ENCODE measurements around the gene BABAM2. TPM values are rescaled to one million over a fixed set of nuclear protein-coding genes. Genes with fewer than 3 reads are reported as not detected.

The BABAM2 gene
- total RNA-seq, 4 donors from 2014 or later: 33.3 to 48.9 (median 37.9) TPM

DNA sequence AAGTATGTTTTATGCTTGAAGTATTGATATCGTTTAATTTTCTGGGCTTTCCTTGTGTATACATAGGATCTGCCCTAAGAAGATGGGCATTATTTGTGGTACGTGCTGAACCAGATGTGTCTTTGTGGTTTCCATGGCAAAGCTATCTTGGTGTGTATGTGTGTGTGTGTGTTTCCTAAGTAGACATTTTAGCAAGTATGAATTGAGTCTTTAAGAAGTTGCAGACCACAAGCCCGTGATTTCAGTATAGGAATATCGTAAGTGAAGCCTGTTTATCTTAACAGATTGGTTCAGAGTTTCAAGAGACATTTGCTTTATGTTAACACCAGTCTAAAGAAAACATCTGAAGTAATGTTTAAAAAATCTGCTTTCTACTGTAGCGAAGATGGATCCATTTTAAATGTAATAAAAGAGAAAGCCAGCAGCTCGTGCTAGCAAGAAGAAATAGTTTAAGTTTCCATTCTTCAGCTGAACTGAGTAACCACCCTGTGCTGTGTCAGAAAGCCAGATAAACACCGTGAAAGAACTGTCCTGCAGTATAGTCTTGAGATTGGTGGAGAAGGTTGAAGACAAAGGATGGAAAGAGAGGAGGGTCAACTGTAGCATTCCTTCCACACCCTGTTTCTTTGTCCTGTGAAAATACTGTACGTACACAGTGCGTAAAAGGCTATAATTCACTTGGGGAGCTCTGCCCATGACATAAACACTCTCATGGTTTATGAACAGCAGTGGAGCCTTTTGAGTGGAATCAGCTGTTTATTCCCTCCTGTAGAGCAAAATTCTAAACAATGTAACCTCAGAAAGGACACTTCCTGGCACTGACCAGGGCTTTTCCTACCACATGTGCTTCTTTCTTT, 410.2 kb downstream of the BABAM2 start:
- intact Hi-C loops (cut with DNase I; ENCODE audit: low total_unique reads) (loop anchor here (5.0 kb wide), 1 partner anchor 92 kb away; the partner anchor contains the start of gene FOSL2), in situ Hi-C loops (cut with MboI; ENCODE audit: low pct_ligation_motif_present in 1 of 4, low pct_unique_long_range_greater_than_20kb in 1 of 4, low sequenced_read_pairs in 3 of 4) (no loop called here)
- DNase-seq: no peak
- Histone ChIP-seq H3K4me1 (peaks cover 0 to 12% (median 8%) of the 10 kb centered on the region in 4 donors), H3K36me3 (no peaks in the 10 kb centered on the region), H3K9me3 (peaks cover 7 to 10% of the 10 kb centered on the region in 2 donors), H3K4me3 (no peak overlapping the region), H3K27me3 (no peaks in the 10 kb centered on the region), H3K27ac (peak overlapping the region; percentile 65 to 86 (median 72))
- TF ChIP-seq, protein P1, sequence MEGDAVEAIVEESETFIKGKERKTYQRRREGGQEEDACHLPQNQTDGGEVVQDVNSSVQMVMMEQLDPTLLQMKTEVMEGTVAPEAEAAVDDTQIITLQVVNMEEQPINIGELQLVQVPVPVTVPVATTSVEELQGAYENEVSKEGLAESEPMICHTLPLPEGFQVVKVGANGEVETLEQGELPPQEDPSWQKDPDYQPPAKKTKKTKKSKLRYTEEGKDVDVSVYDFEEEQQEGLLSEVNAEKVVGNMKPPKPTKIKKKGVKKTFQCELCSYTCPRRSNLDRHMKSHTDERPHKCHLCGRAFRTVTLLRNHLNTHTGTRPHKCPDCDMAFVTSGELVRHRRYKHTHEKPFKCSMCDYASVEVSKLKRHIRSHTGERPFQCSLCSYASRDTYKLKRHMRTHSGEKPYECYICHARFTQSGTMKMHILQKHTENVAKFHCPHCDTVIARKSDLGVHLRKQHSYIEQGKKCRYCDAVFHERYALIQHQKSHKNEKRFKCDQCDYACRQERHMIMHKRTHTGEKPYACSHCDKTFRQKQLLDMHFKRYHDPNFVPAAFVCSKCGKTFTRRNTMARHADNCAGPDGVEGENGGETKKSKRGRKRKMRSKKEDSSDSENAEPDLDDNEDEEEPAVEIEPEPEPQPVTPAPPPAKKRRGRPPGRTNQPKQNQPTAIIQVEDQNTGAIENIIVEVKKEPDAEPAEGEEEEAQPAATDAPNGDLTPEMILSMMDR (IDR thresholded peaks at IDR 0.05): no peak
- TF ChIP-seq POLR2A (IDR thresholded peaks at IDR 0.05): no peak
- peak; percentile 63 to 83 (median 81) for TF ChIP-seq POLR2AphosphoS5 (IDR thresholded peaks at IDR 0.05)
- peak; percentile 94 for TF ChIP-seq EP300 (IDR thresholded peaks at IDR 0.05; ENCODE audit: low read depth)
- WGBS, 2 donors (ENCODE audit: low coverage in 1 of 2): 60 to 64% methylated on average over 9 of the region's 9 CpGs

DNA sequence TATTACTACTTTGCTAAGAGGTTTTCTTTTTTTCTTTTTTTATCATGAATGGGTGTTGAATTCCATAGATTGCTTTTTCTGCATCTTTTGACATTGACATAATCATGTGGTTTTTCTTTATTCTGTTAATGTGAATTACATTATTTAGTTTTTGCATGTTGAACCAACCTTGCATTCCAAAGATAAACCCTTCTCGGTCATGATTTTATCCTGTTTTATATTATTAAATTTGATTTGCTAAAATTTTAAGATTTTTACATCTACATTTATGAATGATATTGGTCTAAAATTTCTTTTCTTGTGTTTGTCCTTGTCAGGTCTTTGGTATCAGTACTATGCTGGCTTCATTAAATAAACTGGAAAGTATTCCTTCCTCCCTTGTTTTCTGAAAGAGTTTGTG, 414.7 kb downstream of the BABAM2 start:
- H3K9me3 ChIP-seq: peaks cover 7 to 12% of the 10 kb centered on the region in 2 donors
- intact Hi-C loops (cut with DNase I; ENCODE audit: low total_unique reads): no loop called here
- no peaks in the 10 kb centered on the region for H3K36me3 ChIP-seq
- no peak for TF ChIP-seq EP300 (IDR thresholded peaks at IDR 0.05; ENCODE audit: low read depth)
- no peak for TF ChIP-seq POLR2AphosphoS5 (IDR thresholded peaks at IDR 0.05)
- TF ChIP-seq, protein P1 (IDR thresholded peaks at IDR 0.05): no peak
- no peak for TF ChIP-seq POLR2A (IDR thresholded peaks at IDR 0.05)
- no peak overlapping the region for H3K27ac ChIP-seq
- H3K4me1 ChIP-seq: peaks cover 0 to 12% (median 8%) of the 10 kb centered on the region in 4 donors
- H3K27me3 ChIP-seq: no peaks in the 10 kb centered on the region
- DNase-seq: no peak
- 97 to 100% methylated on average over 1 of the region's 1 CpG for WGBS, 2 donors (ENCODE audit: low coverage in 1 of 2)
- no peak overlapping the region for H3K4me3 ChIP-seq
- in situ Hi-C loops (cut with MboI; ENCODE audit: low pct_ligation_motif_present in 1 of 4, low pct_unique_long_range_greater_than_20kb in 1 of 4, low sequenced_read_pairs in 3 of 4): no loop called here

- Histone ChIP-seq H3K27ac (no peak overlapping the region), H3K9me3 (peaks cover 1 to 8% of the 10 kb centered on the region in 2 donors), H3K4me1 (no peaks in the 10 kb centered on the region), H3K27me3 (no peaks in the 10 kb centered on the region), H3K36me3 (no peaks in the 10 kb centered on the region), H3K4me3 (no peak overlapping the region)
- no peak for DNase-seq
- TF ChIP-seq EP300 (IDR thresholded peaks at IDR 0.05; ENCODE audit: low read depth): no peak
- no peak for TF ChIP-seq POLR2A (IDR thresholded peaks at IDR 0.05)
- intact Hi-C loops (cut with DNase I; ENCODE audit: low total_unique reads) (no loop called here), in situ Hi-C loops (cut with MboI; ENCODE audit: low pct_ligation_motif_present in 1 of 4, low pct_unique_long_range_greater_than_20kb in 1 of 4, low sequenced_read_pairs in 3 of 4) (no loop called here)
- WGBS, 2 donors (ENCODE audit: low coverage in 1 of 2): 74% methylated on average over 2 of the region's 2 CpGs; no CpG with 5 or more reads in 1 of the 2 donors
Measured at GRCh38 chr2:28310107-28310506, 419.6 kb downstream of the BABAM2 start.

DNA sequence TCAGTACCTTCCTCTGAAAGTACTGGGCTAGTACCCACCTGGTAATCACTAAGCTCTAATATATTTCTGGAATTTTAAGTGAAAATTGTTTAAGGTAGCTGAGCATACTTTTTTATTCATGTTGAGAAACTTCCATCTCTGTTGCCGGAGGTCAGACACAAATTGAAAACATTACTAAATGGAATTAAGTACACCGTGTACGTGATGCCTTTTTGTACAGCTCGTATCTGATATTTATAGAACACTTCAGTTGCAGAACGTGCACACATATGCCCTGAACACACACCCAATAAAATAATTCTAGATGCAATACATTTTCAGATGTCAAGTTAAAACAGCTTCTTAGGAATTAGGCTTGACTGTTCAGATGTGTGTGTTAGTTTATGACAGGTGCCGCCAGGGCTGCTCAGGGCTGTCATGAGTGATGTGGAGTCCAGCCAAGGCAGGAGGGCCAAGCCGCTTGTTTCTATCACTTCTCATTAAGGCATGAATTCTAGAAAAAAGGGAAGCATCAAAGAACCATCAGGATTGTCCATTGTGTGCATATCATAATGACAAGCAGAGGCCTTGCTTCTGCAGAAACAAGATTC, 421.2 kb downstream of the BABAM2 start:
- Histone ChIP-seq H3K36me3 (no peaks in the 10 kb centered on the region), H3K4me3 (no peak overlapping the region), H3K9me3 (no peaks in the 10 kb centered on the region), H3K27me3 (no peaks in the 10 kb centered on the region), H3K4me1 (no peaks in the 10 kb centered on the region), H3K27ac (no peak overlapping the region)
- WGBS, 2 donors (ENCODE audit: low coverage in 1 of 2): 54 to 68% methylated on average over 6 to 7 of the region's 7 CpGs
- no peak for DNase-seq
- TF ChIP-seq EP300 (IDR thresholded peaks at IDR 0.05; ENCODE audit: low read depth) (no peak), POLR2AphosphoS5 (IDR thresholded peaks at IDR 0.05) (no peak), POLR2A (IDR thresholded peaks at IDR 0.05) (no peak)
- TF ChIP-seq, protein P1 (IDR thresholded peaks at IDR 0.05): no peak
- intact Hi-C loops (cut with DNase I; ENCODE audit: low total_unique reads): no loop called here
- in situ Hi-C loops (cut with MboI; ENCODE audit: low pct_ligation_motif_present in 1 of 4, low pct_unique_long_range_greater_than_20kb in 1 of 4, low sequenced_read_pairs in 3 of 4): no loop called here

Data from transverse colon (tissue), 4 donors.